Kidney (tissue), 14 donors: ENCODE data around the gene DUSP23. TPM values are rescaled to one million over a fixed set of nuclear protein-coding genes. Genes with fewer than 3 reads are reported as not detected.

ENCODE experiments used
- DNase-seq, 5 donors: peaks; one replicate each; pipeline ENCODE4 v3.0.0-alpha.2; 2013 to 2020
- FAIRE-seq: peaks from 2 replicates; lab custom pipeline; 2012; peaks lifted over from hg19 to GRCh38; lab: Jason Lieb, UNC
- H3K27ac ChIP-seq, 2 donors: one replicate each; pipeline ENCODE4 v1.7.0; 2013; ENCODE audit warnings: low read depth in 2 of 2, low read length in 2 of 2, inconsistent platforms in 1 of 2
- H3K27me3 ChIP-seq: one replicate; pipeline ENCODE4 v1.7.1; 2013; ENCODE audit warnings: low read length, inconsistent platforms; ENCODE audit not compliant: control insufficient read depth, insufficient read depth
- H3K36me3 ChIP-seq, 3 donors: one replicate each; pipeline versions ENCODE4 v1.7.0 to v1.7.1; 2013; ENCODE audit warnings: low read length in 3 of 3, control low read depth in 1 of 3, inconsistent platforms in 1 of 3; ENCODE audit not compliant: insufficient read depth in 3 of 3, control insufficient read depth in 2 of 3
- H3K4me1 ChIP-seq, 3 donors: one replicate each; pipeline versions ENCODE4 v1.7.0 to v1.7.1; 2013; ENCODE audit warnings: low read length in 3 of 3, inconsistent platforms in 1 of 3, low read depth in 1 of 3; ENCODE audit not compliant: control insufficient read depth in 2 of 3, insufficient read depth in 2 of 3
- H3K4me3 ChIP-seq, 3 donors: one replicate each; pipeline versions ENCODE4 v1.7.0 to v1.8.1; 2013; ENCODE audit warnings: low read length in 3 of 3, control low read depth in 1 of 3, inconsistent platforms in 1 of 3
- H3K9ac ChIP-seq, 3 donors: one replicate each; pipeline versions ENCODE4 v1.7.0 to v1.7.1; 2013; ENCODE audit warnings: low read length in 3 of 3, control low read depth in 1 of 3, inconsistent platforms in 1 of 3
- H3K9me3 ChIP-seq, 3 donors: one replicate each; pipeline versions ENCODE4 v1.7.0 to v1.7.1; 2013; ENCODE audit warnings: low read length in 3 of 3, control low read depth in 1 of 3, inconsistent platforms in 1 of 3; ENCODE audit not compliant: control insufficient read depth in 2 of 3, insufficient read depth in 1 of 3
- CTCF ChIP-seq: IDR thresholded peaks from 3 replicates; pipeline ENCODE4 v1.5.1; 2012; ENCODE audit warnings: mild to moderate bottlenecking, moderate library complexity, borderline replicate concordance; ENCODE audit not compliant: insufficient read depth; ENCODE audit errors: extremely low read depth
- intact Hi-C: fragments of 100-400 bp; cut with DNase I; formaldehyde crosslinking; loops from one replicate; pipeline ENCODE4 v1.11.1; 2022
- polyA plus RNA-seq: library from polyadenylated mRNA; stranded (reverse); fragments of 350-450 nt; fragmentation: Illumina TruSeq; extraction: RNeasy Lipid Tissue Mini Kit (QIAGEN cat#74804); gene quantifications from one replicate; pipeline ENCODE4 v1.2.3, GENCODE V29; 2014; ENCODE audit warnings: low read depth, low replicate concordance; ENCODE audit not compliant: insufficient read depth
- total RNA-seq: library from RNA; stranded (reverse); fragmentation: NEBNext Ultra II Directional; extraction: Animal tissue kit (Norgen Biotek cat#: 25700); gene quantifications from one replicate; pipeline ENCODE4 v1.2.1, GENCODE V29; 2021
- donor health status: control.
- donor health status: control.
- donor health status: control.
- donor health status: control.
- donor health status: control.
- donor health status: DM: yes; HTN: yes; CAD: no.
- donor health status: Normal renal cell carcinoma (clear cell type).

The DUSP23 gene
- total and polyA plus RNA-seq, 2 donors from 2014 or later, result 128 to 327 TPM

GRCh38 chr1:159800177-159800930 is 19.6 kb downstream of the DUSP23 start:
- no peak overlapping the region for H3K4me3 ChIP-seq
- H3K9me3 ChIP-seq, result no peaks in the 10 kb centered on the region
- no peaks in the 10 kb centered on the region for H3K27me3 ChIP-seq
- no peak overlapping the region for H3K9ac ChIP-seq
- FAIRE-seq (no peak), DNase-seq (no peak)
- intact Hi-C loops, result no loop called here
- no peak overlapping the region for H3K27ac ChIP-seq
- H3K36me3 ChIP-seq, result no peaks in the 10 kb centered on the region
- peaks cover 0 to 2% (median 0%) of the 10 kb centered on the region in 3 donors for H3K4me1 ChIP-seq
- no peak for TF ChIP-seq CTCF

- H3K36me3 ChIP-seq, result no peaks in the 10 kb centered on the region
- DNase-seq (no peak), FAIRE-seq (no peak)
- H3K9ac ChIP-seq, result no peak within 1 kb of the TSS
- intact Hi-C loops, result no loop called here
- no peak within 1 kb of the TSS for H3K27ac ChIP-seq
- peaks cover 0 to 2% (median 0%) of the 10 kb centered on the region in 3 donors for H3K4me1 ChIP-seq
- TF ChIP-seq CTCF, result no peak
- H3K27me3 ChIP-seq, result no peaks in the 10 kb centered on the region
- no peaks in the 10 kb centered on the region for H3K9me3 ChIP-seq
- H3K4me3 ChIP-seq, result no peak within 1 kb of the TSS
Observed at GRCh38 chr1:159802111-159802510, 21.3 kb downstream of the DUSP23 start, which contains the start of gene FCRL6. TSS of gene FCRL6 (plus strand) at chr1:159802360. CDS start at chr1:159802425, 65 bp downstream.

GRCh38 chr1:159803956-159804689 is 23.4 kb downstream of the DUSP23 start:
- FAIRE-seq (no peak), DNase-seq (no peak)
- Histone ChIP-seq H3K4me3 (no peak overlapping the region), H3K9me3 (no peaks in the 10 kb centered on the region), H3K36me3 (no peaks in the 10 kb centered on the region), H3K9ac (no peak overlapping the region), H3K27ac (no peak overlapping the region), H3K4me1 (no peaks in the 10 kb centered on the region), H3K27me3 (no peaks in the 10 kb centered on the region)
- TF ChIP-seq CTCF, result no peak
- intact Hi-C loops, result no loop called here
